ENCODE measurements around the gene P2RX7. TPM values are rescaled to one million over a fixed set of nuclear protein-coding genes. Genes with fewer than 3 reads are reported as not detected.

Gene P2RX7
- total and polyA plus RNA-seq, 9 of the 15 experiments (the other 6 are each of a cell fraction or from before 2014, with no cell fraction given), result 0.04 to 0.65 (median 0.30) TPM

GRCh38 chr12:121166356-121166755 lies 33.7 kb downstream of the P2RX7 start:
- FAIRE-seq, result no peak
- Histone ChIP-seq H3K79me2 (ENCODE audit: control insufficient read depth, insufficient read depth, low read length) (no peaks in the 10 kb centered on the region), H3K27me3 (ENCODE audit: control insufficient read depth in 2 of 2, insufficient read depth in 2 of 2, low read length in 2 of 2) (no peaks in the 10 kb centered on the region), H3K9me3 (replicated peaks; ENCODE audit: control insufficient read depth, insufficient read depth, low read depth, low read length) (no peaks in the 10 kb centered on the region), H3K36me3 (ENCODE audit: control insufficient read depth, insufficient read depth, low read length) (no peaks in the 10 kb centered on the region), H3K9ac (ENCODE audit: insufficient read depth in 1 of 2, low read depth in 2 of 2, low read length in 2 of 2) (no peak overlapping the region), H3K27ac (ENCODE audit: extremely low read depth, low read depth, low read length) (no peak overlapping the region), H3K4me1 (replicated peaks in 1 of 2; ENCODE audit: control insufficient read depth in 2 of 2, insufficient read depth in 2 of 2, low read length in 2 of 2) (peaks cover 2 to 4% of the 10 kb centered on the region in 2 experiments; a peak in 2 of 5 replicates), H2AFZ (ENCODE audit: low read depth, low read length) (peak overlapping the region; percentile 14; the same call in 1 of the 2 replicates), H3K4me3 (no peak overlapping the region), H3K9me1 (ENCODE audit: control insufficient read depth, insufficient read depth, low read length) (no peaks in the 10 kb centered on the region), H3K4me2 (ENCODE audit: insufficient read depth, low read length) (no peak overlapping the region), H4K20me1 (replicated peaks; ENCODE audit: control insufficient read depth, insufficient read depth, low read length) (no peaks in the 10 kb centered on the region)
- no peak for DNase-seq (ENCODE audit: extremely low read depth in 1 of 4, low spot score in 3 of 4)
- TF ChIP-seq SIN3A (IDR thresholded peaks at IDR 0.05; ENCODE audit: borderline replicate concordance in 2 of 2, control insufficient read depth in 1 of 2, low read depth in 2 of 2, low read length in 2 of 2) (no peak), HDAC1 (IDR thresholded peaks at IDR 0.05) (no peak), CREM (IDR thresholded peaks at IDR 0.05; ENCODE audit: low read depth) (no peak), E2F6 (IDR thresholded peaks at IDR 0.05; ENCODE audit: borderline replicate concordance in 1 of 2, extremely low read depth in 1 of 2, insufficient read depth in 1 of 2, insufficient read length in 1 of 2, low read depth in 1 of 2, low read length in 1 of 2, poor library complexity in 1 of 2, severe bottlenecking in 1 of 2) (no peak), TCF7L2 (IDR thresholded peaks at IDR 0.05; ENCODE audit: low read depth, low read length) (no peak), PHF8 (IDR thresholded peaks at IDR 0.05; ENCODE audit: borderline replicate concordance, low read length) (no peak)
- WGBS (ENCODE audit: insufficient coverage, low coverage, missing lambda C conversion rate), result 30% methylated on average over 1 of the region's 1 CpG
- ATAC-seq, result no peak
- in situ Hi-C loops (cut with MboI) (no loop called here), intact Hi-C loops (cut with micrococcal nuclease) (no loop called here)
- ChIA-PET POLR2A (interaction anchor here (0.5 to 1.5 kb wide), 4 partner anchors 10 to 41 kb away, joined by 3 read pairs; no protein-coding TSS in a partner anchor), CTCF (ENCODE audit: low intra/inter-chr PET ratio) (no interaction called here)
- BruUV-seq (replicated peaks), result no TSS peak
